HG02759 (cell line): ENCODE data around the gene SCAF8.
"Not testable (repeated sequence)": the region's sequence is repeated elsewhere in the genome, so short reads cannot be mapped to it uniquely, and the experiment has no call there.

Experiments used
- ATAC-seq: cut with Tn5 transposase; IDR thresholded peaks from one replicate; pipeline ENCODE4 v1.9.1; 2021; ENCODE audit warnings: mild to moderate bottlenecking, moderate library complexity; ENCODE audit not compliant: unreplicated experiment

SCAF8 gene

DNA sequence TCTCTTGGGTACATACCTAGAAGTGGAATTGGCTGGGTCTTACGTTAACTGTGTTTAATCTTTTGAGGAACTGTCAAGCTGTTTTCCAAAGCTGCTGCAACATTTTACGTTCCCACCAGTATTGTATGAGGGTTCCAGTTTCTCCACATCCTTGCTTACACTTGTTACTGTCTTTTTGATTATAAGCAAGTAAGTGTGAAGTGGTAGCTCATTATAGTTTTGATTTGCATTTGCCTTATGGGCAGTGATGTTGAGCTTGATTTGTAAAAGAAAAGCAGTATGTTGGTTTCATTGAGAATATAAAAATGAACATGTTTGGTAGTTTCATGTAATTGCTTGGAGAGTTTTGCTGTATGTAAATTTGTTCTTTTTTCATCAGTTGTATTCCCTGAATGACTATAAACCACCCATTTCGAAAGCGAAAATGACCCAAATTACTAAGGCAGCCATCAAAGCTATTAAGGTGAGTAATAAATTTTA lies 40.4 kb downstream of the SCAF8 start:
- ATAC-seq: peak; percentile 94

- not testable (repeated sequence) for ATAC-seq
Observed at GRCh38 chr6:154779157-154779556, 45.9 kb downstream of the SCAF8 start.

DNA sequence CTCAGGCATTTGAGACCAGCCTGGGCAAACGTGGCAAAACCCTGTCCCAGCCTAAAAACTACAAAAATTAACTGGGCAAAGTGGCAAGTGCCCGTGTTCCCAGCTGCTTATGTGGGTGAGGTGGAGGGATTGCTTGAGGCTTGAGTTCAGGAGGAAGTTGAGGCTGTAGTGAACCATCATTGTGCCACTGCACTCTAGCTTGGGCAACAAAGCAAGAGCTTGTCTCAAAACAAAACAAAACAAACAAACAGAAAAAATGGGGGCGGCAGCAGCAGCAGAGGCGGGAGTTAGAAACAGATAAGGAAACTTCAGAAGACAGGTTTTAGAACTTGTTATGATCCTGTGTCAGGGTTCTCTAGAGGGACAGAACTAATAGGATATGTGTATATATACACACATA lies 49.0 kb downstream of the SCAF8 start:
- no peak for ATAC-seq

DNA sequence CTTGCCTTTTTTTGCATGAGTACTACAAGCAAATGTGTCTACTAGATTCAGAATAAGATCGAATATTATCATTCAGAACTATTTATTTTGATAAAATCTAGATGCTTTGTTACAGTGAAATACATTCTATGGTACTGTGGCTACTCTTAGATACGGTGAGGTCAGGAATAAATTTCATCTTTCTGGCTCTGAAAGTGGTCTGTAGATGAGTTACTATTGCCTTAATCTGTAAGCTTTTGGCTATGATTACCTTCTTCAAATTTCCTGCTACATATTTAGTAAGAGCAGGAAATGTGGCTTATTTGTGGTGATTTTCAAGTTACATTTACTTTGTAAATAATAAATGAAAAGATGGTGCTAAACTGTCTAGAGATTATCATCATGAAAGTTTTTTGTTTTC lies 50.0 kb downstream of the SCAF8 start:
- peak; percentile 64 for ATAC-seq

DNA sequence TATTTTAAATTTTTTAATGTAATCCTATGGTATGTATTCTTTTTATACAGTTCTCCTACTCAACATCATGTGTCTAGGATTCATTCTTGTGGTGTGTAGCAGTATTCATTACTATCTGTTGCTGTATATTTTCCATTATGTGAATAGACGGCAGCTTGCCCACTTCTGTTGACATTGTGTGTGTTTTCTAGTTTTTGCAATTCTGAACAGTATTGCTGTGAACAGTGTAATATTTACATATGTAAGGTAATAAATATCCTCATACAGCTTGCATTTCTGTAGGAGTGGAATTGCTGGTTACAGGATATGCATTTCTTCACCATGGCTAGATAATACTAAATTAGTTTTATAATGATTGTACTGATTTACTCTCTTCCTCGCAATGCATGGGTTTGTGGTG lies 51.9 kb downstream of the SCAF8 start:
- ATAC-seq: no peak

GRCh38 chr6:154786144-154786868 lies 53.1 kb downstream of the SCAF8 start:
- ATAC-seq: no peak

DNA sequence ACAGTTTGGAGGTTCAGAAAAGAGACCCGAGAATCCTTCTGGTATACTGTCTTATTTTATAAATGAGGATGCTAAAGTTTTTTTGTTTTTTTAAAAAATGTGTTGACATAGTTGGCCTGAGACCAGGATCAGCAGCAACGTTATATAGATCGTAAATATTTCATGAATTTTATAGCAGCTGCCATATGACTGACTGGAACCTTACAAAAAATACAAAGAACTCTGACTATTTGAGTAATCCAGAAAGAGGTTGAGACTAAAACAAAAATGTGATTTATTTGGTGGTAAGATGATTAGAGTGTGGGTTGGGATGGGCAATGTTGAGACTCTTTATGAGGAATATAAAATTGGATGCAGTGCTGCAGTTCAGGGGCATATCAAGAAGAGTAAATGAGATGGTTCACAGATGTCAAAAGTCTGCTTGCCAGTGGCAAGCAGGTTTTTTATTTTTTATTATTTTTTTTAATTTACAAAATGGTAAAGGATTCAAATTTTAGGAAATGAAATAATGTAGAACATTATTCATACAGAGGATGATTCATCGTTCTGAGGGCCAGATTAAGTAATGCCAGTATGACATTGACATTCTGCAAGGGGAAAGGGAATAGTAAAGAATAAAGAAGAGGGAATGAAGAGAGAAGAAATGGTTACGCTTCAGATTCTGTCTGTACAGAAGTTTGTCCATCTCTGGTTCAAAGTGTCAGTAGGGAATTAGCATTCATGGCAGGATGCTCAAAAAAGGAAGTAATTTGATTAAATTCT lies 58.5 kb downstream of the SCAF8 start:
- no peak for ATAC-seq

DNA sequence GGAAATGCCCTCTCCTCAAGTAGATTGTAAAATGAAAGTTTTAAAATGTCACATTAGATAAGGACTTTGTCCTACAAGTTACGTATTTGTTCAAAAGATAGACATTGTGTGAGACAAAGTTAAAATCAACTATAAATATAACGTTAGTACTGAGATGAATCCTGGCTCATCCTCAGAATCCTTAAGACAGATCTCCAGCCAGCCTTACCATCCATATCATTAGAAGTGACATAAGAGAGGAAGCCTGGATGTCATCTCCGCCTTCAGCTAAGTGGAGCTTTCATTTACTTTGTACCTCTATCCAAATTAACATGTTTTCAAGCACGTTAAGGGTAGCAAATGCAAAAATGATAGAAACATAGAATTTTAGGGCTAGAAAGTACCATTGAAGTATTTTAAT lies 59.1 kb downstream of the SCAF8 start:
- no peak for ATAC-seq

GRCh38 chr6:154792761-154793160 lies 59.5 kb downstream of the SCAF8 start:
- no peak for ATAC-seq

- no peak for ATAC-seq
Observed at GRCh38 chr6:154796484-154796883, 63.3 kb downstream of the SCAF8 start.

GRCh38 chr6:154797857-154798256 lies 64.6 kb downstream of the SCAF8 start:
- ATAC-seq: no peak

DNA sequence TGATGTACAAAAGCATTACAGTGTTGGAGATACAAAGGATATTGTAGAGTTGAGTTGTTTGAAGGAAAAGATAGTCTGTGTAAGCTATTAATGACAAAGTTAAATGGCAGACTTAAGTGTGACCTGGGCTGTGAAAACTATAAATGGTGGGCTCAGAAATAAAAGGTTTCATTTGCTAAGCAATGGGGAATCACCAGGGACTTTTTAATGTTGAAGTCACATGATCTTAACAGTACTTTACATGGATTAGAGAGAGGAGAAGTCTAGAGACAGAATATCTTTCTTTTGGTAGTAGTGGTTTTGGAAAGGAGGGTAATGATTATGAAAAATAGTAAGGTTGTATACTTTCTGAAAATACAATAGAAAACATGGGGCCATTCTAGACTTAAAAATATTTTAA lies 67.1 kb downstream of the SCAF8 start:
- no peak for ATAC-seq

DNA sequence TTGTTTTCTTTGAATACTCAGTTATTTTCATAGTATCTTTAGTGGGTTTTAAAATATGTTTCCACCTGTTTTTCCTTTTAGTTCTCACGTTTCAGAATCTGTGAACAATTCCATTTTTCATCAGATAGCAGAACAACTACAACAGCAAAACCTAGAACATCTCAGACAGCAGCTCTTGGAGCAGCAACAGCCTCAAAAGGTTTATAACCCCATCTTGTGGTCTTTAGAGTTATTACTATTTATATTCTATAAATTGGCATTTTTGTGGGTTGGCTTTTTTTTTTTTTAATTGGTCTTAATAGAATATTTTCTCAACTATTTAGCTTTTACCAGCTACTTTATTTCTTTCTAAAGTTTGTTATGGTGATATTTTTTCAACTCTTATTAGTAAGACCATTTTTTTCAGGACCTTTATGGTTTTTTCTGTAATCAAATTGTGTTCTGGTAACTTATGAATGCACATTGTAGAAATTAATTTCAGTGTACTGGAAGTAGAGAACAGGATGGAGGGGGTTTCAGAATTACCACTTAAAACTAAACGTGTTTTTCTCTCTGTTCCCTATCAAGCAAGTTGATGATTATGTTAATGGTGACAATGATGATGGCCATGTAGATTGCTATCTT lies 72.2 kb downstream of the SCAF8 start:
- ATAC-seq: no peak

DNA sequence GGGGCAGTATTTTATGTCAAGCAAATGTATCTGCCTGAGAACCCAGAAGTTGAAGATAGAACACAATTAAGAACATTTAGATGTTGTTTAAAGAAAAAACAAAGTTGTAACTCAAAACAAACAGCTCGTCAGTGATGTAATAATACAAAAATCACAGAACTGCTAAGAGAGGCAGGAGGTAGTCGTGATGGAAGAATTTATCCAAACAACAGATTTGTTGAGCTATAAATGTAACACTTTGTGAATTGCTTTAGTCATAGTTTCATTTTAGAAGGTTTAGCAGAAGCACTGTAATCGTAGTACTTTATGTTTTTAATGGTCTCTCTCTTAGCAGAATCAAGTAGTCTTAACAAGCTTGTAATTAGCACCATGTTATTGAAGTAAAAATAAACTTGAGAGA lies 73.6 kb downstream of the SCAF8 start:
- no peak for ATAC-seq

GRCh38 chr6:154811663-154812062 lies 78.4 kb downstream of the SCAF8 start:
- not testable (repeated sequence) for ATAC-seq

- ATAC-seq: peak; percentile 90
Observed at GRCh38 chr6:154814063-154814462, 80.8 kb downstream of the SCAF8 start.

GRCh38 chr6:154815938-154816820 lies 83.0 kb downstream of the SCAF8 start:
- no peak for ATAC-seq

DNA sequence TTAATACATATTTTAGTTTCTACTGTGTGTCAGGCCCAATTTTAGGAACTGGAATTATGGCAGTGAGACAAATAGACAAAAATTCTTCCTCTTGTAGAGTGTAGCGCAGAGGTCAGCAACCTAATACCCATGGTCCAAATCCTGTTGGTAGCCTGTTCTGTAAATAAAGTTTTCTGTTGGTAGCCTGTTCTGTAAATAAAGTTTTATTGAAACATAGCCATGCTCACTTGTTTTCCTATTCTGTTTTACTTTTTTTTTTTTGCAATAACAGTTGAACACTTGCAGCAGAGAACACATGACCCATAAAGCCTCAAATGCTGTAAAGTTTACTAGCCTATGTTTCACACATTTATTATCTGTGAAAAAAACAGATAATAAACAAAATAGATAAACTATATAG lies 87.9 kb downstream of the SCAF8 start:
- no peak for ATAC-seq

- no peak for ATAC-seq
Observed at GRCh38 chr6:154821638-154822037, 88.4 kb downstream of the SCAF8 start.

DNA sequence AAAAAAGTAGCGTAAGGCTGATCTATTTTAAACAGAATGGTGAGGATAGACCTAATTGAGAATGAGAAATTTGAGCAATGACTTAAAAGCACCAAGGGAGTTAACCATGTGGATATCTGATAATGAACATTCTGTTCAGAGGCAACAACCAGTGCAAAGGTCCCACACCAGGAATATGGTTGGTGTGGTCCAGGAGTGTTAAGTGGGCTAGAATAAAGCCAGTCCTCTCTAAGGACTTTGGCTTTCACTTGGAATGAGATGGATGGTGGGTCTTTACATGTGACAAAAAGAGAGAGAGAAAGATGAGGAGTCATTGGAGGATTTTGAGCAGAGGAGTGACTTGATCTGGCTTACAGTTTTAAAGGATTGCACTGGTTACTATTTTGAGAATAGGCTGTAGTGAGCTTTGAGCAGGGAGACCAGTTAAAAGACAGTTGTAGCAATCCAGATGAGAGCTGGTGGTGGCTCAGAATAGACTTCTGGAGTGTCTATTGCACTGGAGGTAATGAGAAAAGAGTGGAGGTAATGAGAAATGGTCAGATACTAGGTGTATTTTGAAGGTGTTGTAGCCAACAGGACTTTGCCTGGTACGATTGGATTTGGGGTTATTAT lies 89.8 kb downstream of the SCAF8 start:
- no peak for ATAC-seq
